Frontal cortex (tissue), 4 donors: ENCODE results near the gene CDX2. TPM values are rescaled to one million over a fixed set of nuclear protein-coding genes. Genes with fewer than 3 reads are reported as not detected.
A peak's percentile ranks its signal among the peaks of the same experiment; 100 is the strongest.

Experiments used
- DNase-seq, 2 donors: peaks; one replicate each; pipeline ENCODE4 v3.0.0; 2012; ENCODE audit warnings: low spot score in 2 of 2
- FAIRE-seq: peaks from 2 replicates; lab custom pipeline; 2012; peaks lifted over from hg19 to GRCh38; lab: Jason Lieb, UNC
- total RNA-seq: library from RNA; depleted of rRNA; stranded (reverse); fragments of >200 nt; gene quantifications from one replicate; pipeline ENCODE4 v1.2.3, GENCODE V29; 2014
- donor health status: control.
- donor health status: control.
- donor health status: control.

CDX2 gene
- total RNA-seq, 1 donor from 2014 or later, result not detected

DNA sequence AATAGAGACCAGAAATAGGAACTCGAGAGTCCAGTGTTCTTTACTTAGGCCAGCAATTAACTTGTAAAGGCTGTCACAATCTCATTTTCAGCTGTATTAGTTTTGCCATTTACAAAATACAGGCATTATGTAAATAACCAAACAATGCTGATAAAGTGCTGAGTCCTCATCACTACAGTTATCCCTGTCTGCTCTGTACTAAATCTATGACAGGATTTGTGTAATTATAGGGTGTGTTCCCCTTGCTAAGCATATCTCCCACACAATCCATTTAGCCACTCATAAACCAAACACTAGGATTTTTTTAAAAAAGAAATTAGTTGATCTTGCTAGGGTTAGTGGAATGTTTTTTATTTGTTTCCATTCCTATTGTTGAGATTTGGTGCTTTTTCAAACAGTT, 26.1 kb downstream of the CDX2 start:
- no peak for FAIRE-seq
- DNase-seq, result no peak

DNA sequence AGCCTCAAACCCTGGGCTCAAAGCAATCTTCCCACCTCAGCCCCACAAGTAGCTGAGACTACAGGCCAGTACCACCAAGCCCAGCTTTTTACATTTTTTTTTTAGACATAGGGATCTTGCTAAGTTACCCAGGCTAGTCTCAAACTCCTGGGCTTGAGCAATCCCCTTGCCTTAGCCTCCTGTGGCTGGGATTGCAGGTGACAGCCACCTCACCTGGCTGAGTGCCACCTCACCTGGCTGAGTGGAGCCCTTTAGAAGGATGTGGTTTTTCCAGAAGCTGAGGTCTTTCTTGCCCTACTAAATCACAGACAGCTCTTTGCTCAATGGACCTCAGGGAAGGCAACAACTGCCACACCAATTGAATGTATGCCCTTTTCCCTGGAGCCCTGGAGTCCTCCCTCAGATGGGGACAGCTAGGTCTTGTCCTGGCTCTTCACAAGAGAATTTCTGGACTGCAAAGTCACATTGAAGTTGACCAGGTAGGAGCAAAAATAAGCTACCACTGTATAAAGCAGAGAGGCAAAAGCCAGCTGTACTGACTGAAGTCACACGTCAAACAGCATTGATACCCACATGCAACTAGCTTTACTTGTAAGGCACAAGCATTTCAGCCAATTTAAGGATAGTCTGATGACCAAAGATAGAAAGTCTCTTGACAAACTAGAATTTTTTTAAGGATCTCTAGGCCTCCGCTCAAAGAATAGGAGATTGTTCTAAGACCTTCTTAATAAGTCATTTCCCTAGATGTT, 35.4 kb downstream of the CDX2 start:
- FAIRE-seq (no peak), DNase-seq (no peak)

DNA sequence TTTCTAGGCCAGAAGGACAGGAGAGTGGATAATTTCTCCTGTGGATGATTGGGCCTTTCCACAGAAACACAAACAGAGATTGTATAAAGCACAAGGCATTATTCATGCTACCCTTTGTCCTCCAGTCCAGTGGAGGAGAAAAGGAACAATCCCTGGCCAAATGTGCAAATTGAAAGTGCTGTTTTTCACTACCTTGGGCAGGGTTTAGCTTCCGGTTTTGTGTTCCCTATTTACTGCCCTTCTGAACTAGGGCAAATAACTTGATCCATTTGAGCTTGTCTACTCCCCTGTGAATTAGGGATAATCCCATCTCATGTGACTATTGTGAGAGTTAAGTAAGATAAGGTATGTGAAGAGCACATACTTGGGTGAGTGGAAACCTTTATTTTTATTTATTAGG, 36.0 kb downstream of the CDX2 start:
- no peak for DNase-seq
- no peak for FAIRE-seq

DNA sequence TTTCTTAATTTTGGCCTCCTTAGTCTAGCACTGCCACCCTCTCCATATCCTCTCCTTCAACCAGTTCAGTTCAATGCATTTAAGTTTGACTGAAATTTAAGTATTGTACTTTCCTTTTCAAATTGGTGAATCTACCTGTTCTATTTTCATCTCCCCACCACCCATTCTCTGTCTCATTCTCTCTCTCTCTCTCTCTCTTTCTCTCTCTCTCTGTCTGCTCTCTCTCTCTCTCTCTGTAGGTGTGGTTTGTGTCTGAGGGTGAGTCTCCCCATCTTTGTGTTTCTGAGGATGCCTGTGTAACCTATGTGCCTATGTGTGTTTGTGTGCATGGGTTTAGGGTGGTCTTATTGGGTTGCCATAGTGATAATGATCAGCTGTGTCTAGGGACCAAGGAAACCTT, 39.2 kb downstream of the CDX2 start:
- no peak for FAIRE-seq

DNA sequence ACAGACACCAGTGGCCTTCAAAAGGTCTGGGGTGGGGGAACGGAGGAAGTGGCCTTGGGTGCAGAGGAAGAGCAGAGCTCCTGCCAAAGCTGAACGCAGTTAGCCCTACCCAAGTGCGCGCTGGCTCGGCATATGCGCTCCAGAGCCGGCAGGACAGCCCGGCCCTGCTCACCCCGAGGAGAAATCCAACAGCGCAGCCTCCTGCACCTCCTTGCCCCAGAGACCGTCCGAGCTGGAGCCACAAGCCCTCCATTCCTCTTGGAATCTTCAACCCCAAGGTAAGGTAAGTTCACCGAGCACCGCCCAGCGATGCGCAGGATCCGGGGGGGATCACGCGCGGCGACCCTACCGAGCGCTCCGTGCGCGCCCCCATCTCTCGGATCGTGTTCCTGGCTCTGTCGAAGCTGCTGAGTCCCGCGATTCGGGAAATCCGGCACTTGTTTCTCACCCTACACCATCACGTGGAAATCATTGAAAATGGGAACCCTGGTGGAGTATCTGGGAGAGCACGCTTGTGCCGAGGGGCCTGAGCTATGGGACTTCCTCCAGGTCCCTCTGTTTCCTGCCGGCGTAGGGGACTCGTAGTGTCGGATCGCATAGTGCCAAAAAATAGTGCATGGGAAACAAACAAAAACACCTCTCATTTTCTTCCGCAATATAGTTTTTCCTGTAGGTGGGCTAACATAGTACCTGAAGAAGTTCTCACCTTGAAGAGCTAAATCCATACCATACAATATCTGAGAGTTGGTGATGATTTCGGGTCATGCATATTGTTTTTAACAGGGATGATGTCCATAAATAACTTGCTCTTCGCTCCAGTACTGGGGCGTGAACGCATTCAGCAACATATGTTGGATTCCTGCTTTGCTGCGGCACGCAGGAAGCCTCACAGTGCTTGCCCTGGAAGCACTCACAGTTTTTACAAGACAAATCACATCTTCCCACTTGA, 40.0 kb downstream of the CDX2 start:
- DNase-seq (no peak), FAIRE-seq (no peak)

More for the DNA sequence above, 39.2 kb downstream of the CDX2 start:
- no peak for DNase-seq

DNA sequence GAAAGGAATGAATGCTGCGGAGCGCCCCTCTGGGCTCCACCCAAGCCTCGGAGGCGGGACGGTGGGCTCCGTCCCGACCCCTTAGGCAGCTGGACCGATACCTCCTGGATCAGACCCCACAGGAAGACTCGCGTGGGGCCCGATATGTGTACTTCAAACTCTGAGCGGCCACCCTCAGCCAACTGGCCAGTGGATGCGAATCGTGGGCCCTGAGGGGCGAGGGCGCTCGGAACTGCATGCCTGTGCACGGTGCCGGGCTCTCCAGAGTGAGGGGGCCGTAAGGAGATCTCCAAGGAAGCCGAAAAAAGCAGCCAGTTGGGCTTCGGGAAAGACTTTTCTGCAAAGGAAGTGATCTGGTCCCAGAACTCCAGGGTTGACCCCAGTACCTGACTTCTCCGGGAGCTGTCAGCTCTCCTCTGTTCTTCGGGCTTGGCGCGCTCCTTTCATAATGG, 40.7 kb downstream of the CDX2 start:
- FAIRE-seq, result no peak
- DNase-seq, result peak in 1 of 2 donors; percentile 9

DNA sequence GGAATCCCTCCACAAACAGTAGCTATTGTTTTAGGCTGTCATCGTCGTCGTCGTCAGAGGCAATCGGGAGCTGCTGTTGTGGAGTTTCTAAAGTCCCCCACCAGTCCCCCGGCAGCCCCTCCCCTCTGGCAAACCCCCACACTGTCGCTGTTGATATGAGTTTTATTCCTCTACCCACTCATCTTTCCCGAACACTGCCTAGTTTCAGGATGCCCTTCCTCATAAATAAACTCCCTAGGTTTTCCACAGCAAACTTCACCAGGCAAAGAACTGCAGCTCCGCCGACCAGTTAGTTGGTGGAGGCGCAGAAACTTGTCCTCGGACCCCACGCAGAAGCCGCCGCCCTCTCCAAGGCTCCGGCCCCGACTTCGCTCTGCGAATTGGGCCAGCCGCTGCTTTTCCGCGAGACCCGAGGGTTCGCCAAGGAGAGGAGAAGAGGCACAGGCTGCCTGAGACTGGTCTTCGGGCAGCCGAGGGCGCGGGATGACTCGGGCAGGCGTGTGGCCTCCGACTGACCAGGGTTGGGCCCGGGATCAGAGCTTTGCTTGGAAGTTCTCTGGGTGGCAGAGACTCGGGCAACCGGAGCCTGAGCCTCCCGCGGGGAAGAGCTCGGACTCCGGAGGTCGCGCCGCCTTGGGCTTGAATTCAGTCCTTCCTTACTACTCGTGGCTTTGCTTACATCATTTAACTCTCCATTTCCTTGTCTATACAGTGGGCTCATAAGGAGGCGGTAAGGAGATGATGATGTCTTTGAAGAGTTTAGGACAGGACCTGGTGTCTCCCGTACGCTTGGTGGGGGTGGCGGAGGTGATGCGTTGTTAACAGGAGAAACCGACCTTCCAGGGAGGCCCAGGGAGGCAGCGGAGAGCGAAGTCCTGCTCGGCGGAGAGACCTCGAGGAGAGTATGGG, 41.4 kb downstream of the CDX2 start:
- DNase-seq, result no peak
- FAIRE-seq, result no peak

DNA sequence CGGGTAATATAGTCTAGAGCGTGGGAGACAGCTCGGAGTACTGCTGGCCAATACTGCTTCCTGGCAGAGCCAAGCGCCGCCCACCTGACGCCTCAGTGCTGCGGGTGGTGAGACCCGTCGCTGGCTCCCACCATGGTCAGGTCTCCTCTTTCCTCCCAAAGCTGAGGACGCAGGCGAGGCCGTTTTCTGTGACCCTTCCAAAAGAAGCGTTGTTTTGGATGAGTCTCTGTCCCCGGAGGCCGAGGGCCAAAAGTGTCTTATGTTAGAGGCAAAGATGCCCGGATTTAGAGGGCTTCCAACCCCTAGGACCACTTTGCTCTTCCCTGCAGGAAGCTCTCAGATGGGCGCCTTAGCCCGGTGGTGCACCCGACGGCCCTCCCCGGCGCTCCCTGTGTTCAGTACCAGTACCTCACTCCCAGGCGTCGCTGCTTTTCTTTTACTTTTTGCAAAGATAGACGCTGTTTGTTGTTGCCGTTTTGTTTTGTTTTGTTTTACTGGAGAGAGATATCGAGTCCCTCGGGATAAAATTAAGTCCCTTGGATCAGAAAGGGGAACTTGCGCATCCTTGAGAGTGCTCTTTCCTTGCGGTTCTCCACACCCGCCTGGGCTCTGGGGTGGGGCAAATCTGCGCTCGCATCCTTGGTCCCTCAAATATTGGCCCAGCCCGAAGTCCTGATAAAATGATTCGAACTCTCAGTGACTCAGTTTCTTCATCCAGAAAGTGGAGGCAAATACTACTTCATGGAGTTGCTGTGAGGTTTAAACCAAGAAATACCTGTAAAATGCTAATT, 42.3 kb downstream of the CDX2 start:
- FAIRE-seq (no peak), DNase-seq (no peak)

DNA sequence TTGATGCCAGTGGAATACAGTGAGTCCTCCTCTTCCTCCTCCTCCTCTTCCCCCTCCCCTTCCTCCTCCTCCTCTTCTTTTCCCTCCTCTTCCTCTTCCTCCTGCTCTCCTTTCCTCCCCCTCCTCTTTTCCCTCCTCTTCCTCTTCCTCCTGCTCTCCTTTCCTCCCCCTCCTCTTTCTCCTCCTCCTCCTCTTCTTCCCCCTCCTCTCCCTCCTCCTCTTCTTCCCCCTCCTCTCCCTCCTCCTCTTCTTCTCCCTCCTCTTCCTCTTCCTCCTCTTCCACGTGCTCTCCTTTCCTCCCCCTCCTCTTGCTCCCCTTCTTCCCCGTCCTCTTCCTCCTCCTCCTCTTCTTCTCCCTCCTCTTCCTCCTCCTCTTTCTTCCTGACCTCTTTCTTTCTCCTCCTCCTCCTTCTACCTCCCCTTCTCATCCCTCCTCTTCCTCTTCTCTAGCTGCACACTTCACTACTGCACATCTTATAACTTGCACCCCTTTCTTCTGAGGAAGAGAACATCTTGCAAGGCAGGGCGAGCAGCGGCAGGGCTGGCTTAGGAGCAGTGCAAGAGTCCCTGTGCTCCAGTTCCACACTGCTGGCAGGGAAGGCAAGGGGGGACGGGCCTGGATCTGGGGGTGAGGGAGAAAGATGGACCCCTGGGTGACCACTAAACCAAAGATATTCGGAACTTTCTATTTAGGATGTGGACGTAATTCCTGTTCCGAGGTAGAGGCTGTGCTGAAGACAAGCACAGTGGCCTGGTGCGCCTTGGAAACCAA, 43.7 kb downstream of the CDX2 start:
- no peak for FAIRE-seq
- DNase-seq, result no peak

DNA sequence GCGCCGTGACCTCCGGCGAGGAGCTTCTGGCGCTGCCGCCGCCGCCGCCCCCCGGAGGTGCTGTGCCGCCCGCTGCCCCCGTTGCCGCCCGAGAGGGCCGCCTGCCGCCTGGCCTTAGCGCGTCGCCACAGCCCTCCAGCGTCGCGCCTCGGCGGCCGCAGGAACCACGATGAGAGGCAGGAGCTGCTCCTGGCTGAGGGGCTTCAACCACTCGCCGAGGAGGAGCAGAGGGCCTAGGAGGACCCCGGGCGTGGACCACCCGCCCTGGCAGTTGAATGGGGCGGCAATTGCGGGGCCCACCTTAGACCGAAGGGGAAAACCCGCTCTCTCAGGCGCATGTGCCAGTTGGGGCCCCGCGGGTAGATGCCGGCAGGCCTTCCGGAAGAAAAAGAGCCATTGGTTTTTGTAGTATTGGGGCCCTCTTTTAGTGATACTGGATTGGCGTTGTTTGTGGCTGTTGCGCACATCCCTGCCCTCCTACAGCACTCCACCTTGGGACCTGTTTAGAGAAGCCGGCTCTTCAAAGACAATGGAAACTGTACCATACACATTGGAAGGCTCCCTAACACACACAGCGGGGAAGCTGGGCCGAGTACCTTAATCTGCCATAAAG, 44.5 kb downstream of the CDX2 start:
- DNase-seq (no peak), FAIRE-seq (no peak)

DNA sequence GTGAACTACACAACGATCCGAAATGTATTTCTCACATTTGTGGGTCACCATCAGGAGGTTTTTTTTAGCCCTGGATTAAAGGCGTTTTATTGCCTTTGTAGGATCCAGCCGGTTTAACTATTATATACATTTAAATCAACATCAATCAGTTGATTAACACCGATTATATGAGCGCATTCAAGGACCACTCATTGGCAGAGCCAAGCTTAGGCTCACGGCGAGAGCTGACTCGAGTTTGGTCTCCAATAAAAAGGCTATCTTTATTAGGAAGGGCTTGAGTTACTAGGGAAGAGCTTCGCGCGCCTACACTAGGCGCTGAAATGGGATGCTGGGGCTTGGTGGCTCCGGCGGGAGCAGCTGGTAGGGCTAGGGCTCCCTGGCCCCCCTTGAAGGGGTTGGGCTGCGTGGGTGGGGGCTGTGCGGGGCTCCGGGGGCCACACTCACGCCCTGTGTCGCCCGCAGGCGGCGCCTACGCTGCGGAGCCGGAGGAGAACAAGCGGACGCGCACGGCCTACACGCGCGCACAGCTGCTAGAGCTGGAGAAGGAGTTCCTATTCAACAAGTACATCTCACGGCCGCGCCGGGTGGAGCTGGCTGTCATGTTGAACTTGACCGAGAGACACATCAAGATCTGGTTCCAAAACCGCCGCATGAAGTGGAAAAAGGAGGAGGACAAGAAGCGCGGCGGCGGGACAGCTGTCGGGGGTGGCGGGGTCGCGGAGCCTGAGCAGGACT, 45.2 kb downstream of the CDX2 start:
- DNase-seq, result no peak
- FAIRE-seq, result no peak

DNA sequence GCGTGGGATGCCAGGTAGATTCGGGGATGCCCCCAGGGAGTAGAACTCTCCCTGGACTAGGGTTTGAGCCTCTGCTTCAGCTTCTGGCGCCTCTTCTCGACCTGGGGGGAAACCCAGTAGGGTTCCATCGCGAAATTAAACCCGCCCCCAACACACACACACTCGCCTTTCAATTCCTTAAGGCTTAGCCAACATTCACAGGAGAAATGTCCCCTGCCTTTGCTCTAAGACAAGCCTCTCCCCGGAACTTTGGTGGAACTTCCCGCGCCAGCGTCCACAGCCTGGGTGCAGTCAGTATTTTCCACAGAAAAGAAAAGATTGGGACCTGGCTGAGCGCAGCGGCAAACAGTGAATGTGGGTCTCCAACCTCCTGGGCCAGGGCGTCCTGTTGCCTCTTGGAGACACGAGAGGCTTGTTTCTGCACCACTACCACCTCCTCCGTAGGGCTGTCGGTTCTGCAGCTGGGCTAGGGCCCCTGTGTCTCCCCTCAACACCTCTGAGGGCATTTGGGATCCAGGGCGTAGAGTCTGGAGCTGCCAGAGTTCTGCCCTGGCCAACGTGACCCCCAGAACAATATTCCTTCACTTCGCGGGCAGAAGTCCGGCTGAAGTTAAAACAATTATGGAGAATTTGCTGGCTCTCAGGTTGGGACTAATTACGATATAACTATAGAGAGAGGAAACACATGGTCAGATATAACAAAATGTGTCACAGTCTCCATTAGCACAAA, 46.1 kb downstream of the CDX2 start:
- no peak for FAIRE-seq

DNA sequence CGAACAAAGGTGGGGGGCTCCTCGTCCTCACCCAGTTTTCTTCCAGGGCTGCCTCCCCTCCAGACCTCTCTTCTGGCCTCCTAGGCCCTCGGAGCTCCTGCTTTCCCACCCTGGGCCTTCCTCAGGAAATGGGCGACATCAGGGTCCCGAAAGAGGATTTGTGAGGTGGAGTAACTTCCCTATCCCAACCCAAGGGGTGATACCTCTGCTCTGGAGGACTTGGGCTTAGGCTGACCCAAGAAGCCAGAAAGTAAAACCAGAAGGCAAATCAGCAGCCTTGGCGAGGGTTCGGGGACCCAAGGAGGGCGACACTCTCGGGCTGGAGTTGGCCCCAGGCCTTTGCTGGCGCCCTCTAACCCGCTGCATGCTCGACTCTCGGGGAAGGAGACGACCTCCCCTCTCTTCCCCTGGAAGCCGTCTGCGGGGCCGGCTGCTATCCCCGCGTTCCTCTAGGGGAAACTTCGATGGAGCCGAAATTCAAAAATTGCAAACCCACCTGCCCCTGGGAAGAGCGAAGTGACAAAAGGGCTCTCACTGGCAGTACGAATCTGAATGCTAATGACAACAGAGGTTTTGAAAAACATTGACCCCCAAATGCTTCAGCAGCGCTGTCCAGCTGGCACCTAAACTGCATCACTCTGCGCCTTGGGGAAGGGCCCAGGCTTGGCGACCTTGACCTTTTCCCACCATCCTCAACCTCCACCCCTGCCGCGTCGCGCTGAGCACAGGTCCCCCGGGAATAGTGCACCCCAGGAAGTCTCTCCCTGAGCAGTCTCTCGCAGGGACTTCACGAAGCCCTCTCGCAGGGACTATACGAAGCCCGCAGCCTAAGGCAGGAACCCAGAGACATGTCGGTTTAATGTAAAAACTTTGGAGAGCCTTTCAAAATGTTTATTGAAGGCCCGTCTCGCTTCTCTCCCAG, 46.9 kb downstream of the CDX2 start:
- DNase-seq (peak in 1 of 2 donors; percentile 25), FAIRE-seq (no peak)

More for the DNA sequence above, 46.1 kb downstream of the CDX2 start:
- no peak for DNase-seq

DNA sequence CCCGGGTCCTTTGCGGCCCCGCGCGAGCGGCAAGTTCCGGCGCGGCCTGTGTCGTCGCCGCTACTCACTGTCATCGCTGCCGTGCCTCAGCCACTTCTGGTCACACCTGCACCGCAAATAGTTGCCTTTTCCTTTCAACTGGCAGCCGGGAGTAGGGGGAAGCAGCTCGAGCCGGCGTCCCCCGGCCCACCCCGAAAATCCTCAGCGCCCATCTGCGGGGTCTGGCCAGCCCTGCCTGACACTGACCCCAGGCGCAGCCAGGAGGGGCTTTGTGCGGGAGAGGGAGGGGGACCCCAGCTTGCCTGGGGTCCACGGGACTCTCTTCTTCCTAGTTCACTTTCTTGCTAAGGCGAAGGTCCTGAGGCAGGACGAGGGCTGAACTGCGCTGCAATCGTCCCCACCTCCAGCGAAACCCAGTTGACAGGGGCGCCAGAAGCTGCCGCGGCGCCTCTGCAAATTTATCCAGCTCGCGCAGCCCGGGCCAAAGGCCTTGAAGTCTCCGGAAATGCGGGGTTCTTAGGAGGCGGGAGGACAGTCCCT, 47.6 kb downstream of the CDX2 start:
- FAIRE-seq (no peak), DNase-seq (peak in 1 of 2 donors; percentile 28)

DNA sequence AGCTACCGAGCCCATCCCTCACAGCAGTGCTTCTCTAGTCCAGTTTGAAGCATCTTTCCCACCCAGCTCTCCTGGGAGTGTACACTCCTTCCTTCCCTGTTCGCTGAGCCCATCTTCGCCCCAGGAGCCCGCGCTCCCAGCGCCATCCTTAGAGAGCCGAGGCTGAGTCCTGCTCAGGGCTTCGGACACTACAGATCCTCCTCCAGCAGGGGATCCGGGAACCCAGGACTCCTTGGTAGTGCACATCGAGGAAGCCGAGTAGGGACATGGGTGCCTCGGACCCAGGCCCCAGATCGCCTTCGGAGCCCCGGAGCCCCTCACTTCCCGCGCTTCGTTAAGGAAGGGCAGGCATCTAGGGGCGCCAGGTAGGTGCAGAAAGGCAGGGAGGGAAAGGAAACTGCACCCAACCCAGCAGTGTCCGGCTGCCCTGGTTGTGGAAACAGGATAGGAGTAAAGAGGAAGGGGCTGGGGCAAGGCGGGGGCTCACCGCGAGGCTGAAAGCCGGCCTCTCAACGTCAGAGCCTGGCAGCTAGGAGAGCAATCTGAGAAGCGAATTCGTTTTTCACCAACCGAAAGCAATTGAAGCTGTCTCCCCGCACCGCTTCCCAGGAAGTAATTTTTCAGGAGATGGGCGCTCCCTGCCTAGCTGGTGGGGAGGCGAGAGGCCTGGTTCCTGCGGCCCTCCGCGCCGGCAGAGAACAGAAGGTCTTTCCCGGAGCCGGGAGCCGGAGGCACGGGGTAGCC, 48.3 kb downstream of the CDX2 start:
- no peak for FAIRE-seq
- DNase-seq, result peak in 1 of 2 donors; percentile 33
